Measurements from ENCODE around the gene ARPP19. TPM values are rescaled to one million over a fixed set of nuclear protein-coding genes. Genes with fewer than 3 reads are reported as not detected.
"Not testable (repeated sequence)": the region's sequence is repeated elsewhere in the genome, so short reads cannot be mapped to it uniquely, and the experiment has no call there.

ARPP19 gene
- total and polyA plus RNA-seq, 7 donors: 26.4 to 177 (median 110) TPM

DNA sequence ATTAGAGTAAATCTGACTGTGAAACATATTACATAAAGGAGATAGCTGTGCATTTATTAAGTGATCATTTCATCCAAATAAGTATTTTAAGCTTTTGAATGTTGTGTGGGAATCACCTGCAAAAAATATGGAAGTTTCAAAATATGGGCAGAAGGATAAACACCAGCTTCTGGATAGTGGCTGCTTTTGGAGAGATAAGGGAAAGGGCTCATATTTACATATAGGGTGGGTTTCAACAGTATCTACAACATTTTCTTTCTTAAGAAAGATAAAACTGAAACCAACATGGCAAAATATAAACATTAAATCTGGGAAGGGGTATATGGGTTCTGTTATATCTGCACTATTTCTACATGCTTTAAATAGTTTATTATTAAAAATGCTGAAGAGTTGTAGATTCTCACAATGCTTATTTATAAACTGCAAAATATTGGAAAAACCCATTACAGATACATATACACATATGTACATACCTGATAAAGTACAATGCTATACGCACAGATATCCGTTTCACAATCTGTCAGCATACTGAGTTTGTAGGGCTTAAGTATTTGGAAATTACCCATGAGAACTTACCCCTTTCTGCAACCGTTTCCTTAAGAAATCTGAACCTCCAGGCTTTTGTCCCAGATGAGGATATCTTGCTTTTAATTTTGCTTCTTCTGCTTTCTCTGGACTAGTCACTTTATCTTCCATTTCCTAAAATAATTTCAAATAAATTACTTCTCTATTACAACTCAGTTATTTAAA, 12.1 kb downstream of the ARPP19 start:
- TF ChIP-seq POLR2A (IDR thresholded peaks at IDR 0.05) (no peak), POLR2AphosphoS5 (IDR thresholded peaks at IDR 0.05) (no peak), EP300 (IDR thresholded peaks at IDR 0.05) (no peak)
- TF ChIP-seq, protein P1, sequence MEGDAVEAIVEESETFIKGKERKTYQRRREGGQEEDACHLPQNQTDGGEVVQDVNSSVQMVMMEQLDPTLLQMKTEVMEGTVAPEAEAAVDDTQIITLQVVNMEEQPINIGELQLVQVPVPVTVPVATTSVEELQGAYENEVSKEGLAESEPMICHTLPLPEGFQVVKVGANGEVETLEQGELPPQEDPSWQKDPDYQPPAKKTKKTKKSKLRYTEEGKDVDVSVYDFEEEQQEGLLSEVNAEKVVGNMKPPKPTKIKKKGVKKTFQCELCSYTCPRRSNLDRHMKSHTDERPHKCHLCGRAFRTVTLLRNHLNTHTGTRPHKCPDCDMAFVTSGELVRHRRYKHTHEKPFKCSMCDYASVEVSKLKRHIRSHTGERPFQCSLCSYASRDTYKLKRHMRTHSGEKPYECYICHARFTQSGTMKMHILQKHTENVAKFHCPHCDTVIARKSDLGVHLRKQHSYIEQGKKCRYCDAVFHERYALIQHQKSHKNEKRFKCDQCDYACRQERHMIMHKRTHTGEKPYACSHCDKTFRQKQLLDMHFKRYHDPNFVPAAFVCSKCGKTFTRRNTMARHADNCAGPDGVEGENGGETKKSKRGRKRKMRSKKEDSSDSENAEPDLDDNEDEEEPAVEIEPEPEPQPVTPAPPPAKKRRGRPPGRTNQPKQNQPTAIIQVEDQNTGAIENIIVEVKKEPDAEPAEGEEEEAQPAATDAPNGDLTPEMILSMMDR (IDR thresholded peaks at IDR 0.05): no peak
- 80 to 89% methylated on average over 3 of the region's 3 CpGs for WGBS, 2 donors
- Histone ChIP-seq H3K36me3 (peaks cover 0 to 21% (median 4%) of the 10 kb centered on the region in 4 donors), H3K27me3 (no peaks in the 10 kb centered on the region), H3K4me3 (no peak overlapping the region), H3K9me3 (no peaks in the 10 kb centered on the region), H3K4me1 (peaks cover 0 to 65% (median 53%) of the 10 kb centered on the region in 4 donors), H3K27ac (peak overlapping the region in 1 of 4 donors; percentile 1)
- no peak for DNase-seq
- intact Hi-C loops (cut with DNase I): no loop called here

DNA sequence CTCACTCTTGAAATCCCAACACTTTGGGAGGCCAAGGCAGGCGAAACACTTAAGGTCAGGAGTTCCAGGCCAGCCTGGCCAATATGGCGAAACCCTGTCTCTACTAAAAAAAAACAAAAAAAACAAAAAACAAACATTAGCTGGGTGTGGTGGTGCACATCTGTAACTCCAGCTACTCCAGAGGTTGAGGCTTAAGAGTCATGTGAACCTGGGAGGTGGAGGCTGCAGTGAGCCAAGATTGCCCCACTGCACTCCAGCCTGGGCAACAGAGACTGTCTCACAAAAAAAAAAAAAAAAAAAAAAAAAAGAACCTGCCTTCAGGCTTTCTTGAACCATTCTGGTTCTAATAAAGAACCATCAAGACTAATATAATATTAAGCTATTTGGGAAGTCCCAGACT, 16.5 kb downstream of the ARPP19 start:
- Histone ChIP-seq H3K4me1 (peaks cover 0 to 21% (median 13%) of the 10 kb centered on the region in 4 donors), H3K9me3 (no peaks in the 10 kb centered on the region), H3K27ac (no peak overlapping the region), H3K36me3 (peaks cover 0 to 64% (median 14%) of the 10 kb centered on the region in 4 donors), H3K4me3 (no peak overlapping the region), H3K27me3 (no peaks in the 10 kb centered on the region)
- intact Hi-C loops (cut with DNase I): no loop called here
- WGBS, 2 donors: 73 to 94% methylated on average over 2 of the region's 2 CpGs
- TF ChIP-seq, protein P1 (IDR thresholded peaks at IDR 0.05): no peak
- TF ChIP-seq EP300 (IDR thresholded peaks at IDR 0.05) (no peak), POLR2AphosphoS5 (IDR thresholded peaks at IDR 0.05) (no peak), POLR2A (IDR thresholded peaks at IDR 0.05) (no peak)
- DNase-seq: no peak

DNA sequence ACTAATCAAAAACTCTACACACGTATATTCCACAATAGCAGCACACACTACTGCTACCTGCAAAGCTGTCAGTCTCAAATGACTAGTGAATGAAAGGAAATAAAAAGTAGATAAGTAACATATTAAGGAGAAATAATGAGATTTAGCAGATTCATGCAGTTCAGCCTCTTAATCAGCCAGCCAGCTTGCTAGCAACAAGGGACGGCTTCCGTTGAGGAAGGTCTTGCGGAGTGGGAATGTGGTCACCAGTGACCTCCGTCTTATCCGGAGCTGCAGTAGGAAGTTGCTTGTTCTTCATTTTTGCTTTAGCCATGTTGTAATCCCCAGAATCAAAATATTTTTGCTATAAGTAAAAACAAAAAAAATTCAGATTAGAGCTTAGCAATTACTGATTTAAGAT, 17.1 kb downstream of the ARPP19 start:
- no peak for TF ChIP-seq POLR2AphosphoS5 (IDR thresholded peaks at IDR 0.05)
- no peak for TF ChIP-seq POLR2A (IDR thresholded peaks at IDR 0.05)
- TF ChIP-seq EP300 (IDR thresholded peaks at IDR 0.05): no peak
- TF ChIP-seq, protein P1 (IDR thresholded peaks at IDR 0.05): no peak
- no peaks in the 10 kb centered on the region for H3K27me3 ChIP-seq
- no peak overlapping the region for H3K27ac ChIP-seq
- H3K36me3 ChIP-seq: peaks cover 0 to 66% (median 14%) of the 10 kb centered on the region in 4 donors
- H3K4me3 ChIP-seq: no peak overlapping the region
- WGBS, 2 donors: 85 to 92% methylated on average over 6 of the region's 6 CpGs
- no peaks in the 10 kb centered on the region for H3K9me3 ChIP-seq
- peaks cover 0 to 16% (median 9%) of the 10 kb centered on the region in 4 donors for H3K4me1 ChIP-seq
- intact Hi-C loops (cut with DNase I): loop anchor here (1.0 kb wide), 1 partner anchor 15 kb away; no protein-coding TSS in a partner anchor
- DNase-seq: no peak

DNA sequence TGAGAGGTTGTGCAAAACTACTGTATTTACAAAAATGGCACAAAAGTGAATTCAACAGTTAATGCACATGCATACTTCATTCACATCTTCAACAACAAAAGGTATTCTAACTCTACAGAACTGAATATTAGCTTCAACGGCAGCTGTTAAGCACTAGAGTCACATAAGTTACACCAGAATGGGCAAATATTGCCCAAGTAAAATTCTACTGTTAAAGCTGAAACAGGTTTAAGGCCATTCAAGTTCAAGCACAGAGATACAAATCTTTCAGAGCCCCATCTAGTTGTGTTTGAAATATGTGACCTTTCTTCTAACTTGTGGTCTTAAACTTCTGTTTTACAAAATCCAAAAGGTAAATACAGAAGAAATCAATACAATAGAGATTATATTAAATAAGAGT, 17.6 kb downstream of the ARPP19 start:
- H3K36me3 ChIP-seq: peaks cover 4 to 66% (median 16%) of the 10 kb centered on the region in 4 donors
- not testable (repeated sequence) for H3K4me3 ChIP-seq, H3K27me3 ChIP-seq, H3K9me3 ChIP-seq, DNase-seq, H3K27ac ChIP-seq
- WGBS, 2 donors: 92 to 95% methylated on average over 1 of the region's 1 CpG
- peaks cover 0 to 10% (median 4%) of the 10 kb centered on the region in 4 donors for H3K4me1 ChIP-seq
- intact Hi-C loops (cut with DNase I): loop anchor here (1.0 kb wide), 1 partner anchor 15 kb away; no protein-coding TSS in a partner anchor

DNA sequence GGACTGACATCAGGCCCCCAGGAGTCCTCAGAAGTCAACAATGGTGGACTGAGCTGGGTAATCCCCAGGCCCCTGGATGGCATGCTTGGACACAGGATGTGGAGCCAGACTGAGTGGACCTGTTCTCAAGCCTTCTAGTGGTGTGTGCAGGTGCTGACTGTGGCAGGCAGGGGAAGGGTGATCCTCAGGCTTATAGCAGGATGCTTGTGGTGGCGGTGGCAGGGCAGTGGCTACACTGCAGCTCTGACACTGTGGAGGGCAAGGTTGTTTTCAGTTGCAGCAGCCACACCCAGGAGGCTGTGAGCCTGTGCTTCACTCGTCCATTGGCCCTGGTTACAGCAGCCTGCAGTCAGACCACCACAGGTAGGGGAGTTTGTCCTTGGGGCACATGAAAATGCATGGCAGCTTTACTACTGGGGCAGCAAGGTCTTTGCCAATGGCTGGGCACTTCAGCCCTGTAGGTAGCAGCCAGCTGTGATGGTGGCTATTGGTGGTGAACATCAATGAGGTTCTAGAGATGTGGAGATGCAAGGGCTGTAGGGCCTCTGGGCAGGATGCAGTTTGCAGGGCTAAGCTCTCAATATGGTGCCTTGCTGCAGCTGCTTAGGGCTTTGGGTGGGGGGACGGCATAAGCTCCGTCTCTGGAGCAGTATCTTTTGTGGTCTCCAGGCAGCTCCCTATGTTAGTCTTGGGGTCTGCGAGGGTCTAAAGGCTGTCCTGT, 22.6 kb downstream of the ARPP19 start:
- intact Hi-C loops (cut with DNase I): no loop called here
- Histone ChIP-seq H3K27ac (no peak overlapping the region), H3K4me3 (no peak overlapping the region), H3K36me3 (peaks cover 6 to 58% (median 11%) of the 10 kb centered on the region in 4 donors), H3K27me3 (no peaks in the 10 kb centered on the region), H3K4me1 (no peaks in the 10 kb centered on the region), H3K9me3 (no peaks in the 10 kb centered on the region)
- TF ChIP-seq POLR2AphosphoS5 (IDR thresholded peaks at IDR 0.05): peak in 2 of 4 donors; percentile 15 to 29
- TF ChIP-seq, protein P1 (IDR thresholded peaks at IDR 0.05): no peak
- DNase-seq: no peak
- 95% methylated on average over 5 of the region's 5 CpGs for WGBS, 2 donors
